BJ (cell line): ENCODE measurements around the gene NDUFB10. TPM values are rescaled to one million over a fixed set of nuclear protein-coding genes. Genes with fewer than 3 reads are reported as not detected.

ENCODE experiments used
- CTCF ChIA-PET: fragments of 350-600 bp; formaldehyde crosslinking; extraction: SDS; loops from one replicate; lab custom pipeline; 2021; ENCODE audit warnings: antibody characterized with exemption, inconsistent platforms; lab: Yijun Ruan, JAX
- POLR2A ChIA-PET: fragments of 300-600 bp; sonication (Branson Sonifier 250); formaldehyde crosslinking; extraction: SDS; loops from one replicate; lab custom pipeline; 2021; ENCODE audit warnings: antibody characterized with exemption; lab: Charles Lee
- DNase-seq: peaks from one replicate; pipeline ENCODE4 v3.0.0-alpha.2; 2011; ENCODE audit warnings: low read depth
- H3K27me3 ChIP-seq: 2 replicates; pipeline ENCODE4 v1.6.0; 2011; ENCODE audit warnings: low read length; ENCODE audit not compliant: control insufficient read depth, insufficient read depth
- H3K36me3 ChIP-seq: 2 replicates; pipeline ENCODE4 v1.5.1; 2011; ENCODE audit warnings: low read length; ENCODE audit not compliant: control insufficient read depth, insufficient read depth
- H3K4me3 ChIP-seq: 2 replicates; pipeline ENCODE4 v1.5.1; 2011; ENCODE audit warnings: low read depth, mild to moderate bottlenecking, control low read depth, low read length
- CTCF ChIP-seq: IDR thresholded peaks from 2 replicates; pipeline ENCODE4 v1.5.1; 2011; ENCODE audit warnings: low read depth, mild to moderate bottlenecking, control low read depth, inconsistent platforms, low read length, moderate library complexity; ENCODE audit not compliant: insufficient read depth
- polyA plus RNA-seq: library from polyadenylated mRNA; depleted of rRNA; stranded (reverse); fragments of >200 nt; gene quantifications from 2 replicates; pipeline ENCODE4 v1.2.3, GENCODE V29; 2011

The NDUFB10 gene
- polyA plus RNA-seq, 1 experiment, result 183 TPM

- Histone ChIP-seq H3K27me3 (peaks cover 2% of the 10 kb centered on the region; the same call in 1 of the 2 replicates), H3K4me3 (peak overlapping the region; percentile 29), H3K36me3 (peaks cover 15% of the 10 kb centered on the region)
- TF ChIP-seq CTCF, result no peak
- ChIA-PET CTCF (no interaction called here), POLR2A (no interaction called here)
- DNase-seq, result no peak
Observed at GRCh38 chr16:1990101-1990350, 30.7 kb downstream of the NDUFB10 start.

- Histone ChIP-seq H3K36me3 (peaks cover 15% of the 10 kb centered on the region), H3K4me3 (peak overlapping the region; percentile 29), H3K27me3 (peaks cover 2% of the 10 kb centered on the region; the same call in 1 of the 2 replicates)
- CTCF ChIA-PET, result no interaction called here
- DNase-seq, result no peak
- POLR2A ChIA-PET, result no interaction called here
- no peak for TF ChIP-seq CTCF
Observed at GRCh38 chr16:1990351-1991134, 31.2 kb downstream of the NDUFB10 start.

GRCh38 chr16:1991135-1991551 is 31.8 kb downstream of the NDUFB10 start:
- DNase-seq, result no peak
- POLR2A ChIA-PET, result no interaction called here
- Histone ChIP-seq H3K4me3 (no peak overlapping the region), H3K27me3 (peaks cover 2% of the 10 kb centered on the region; the same call in 1 of the 2 replicates), H3K36me3 (peaks cover 9% of the 10 kb centered on the region)
- CTCF ChIA-PET, result no interaction called here
- no peak for TF ChIP-seq CTCF

GRCh38 chr16:1991588-1991947 is 32.2 kb downstream of the NDUFB10 start:
- no peak for TF ChIP-seq CTCF
- H3K27me3 ChIP-seq, result peaks cover 2% of the 10 kb centered on the region; the same call in 1 of the 2 replicates
- ChIA-PET POLR2A (no interaction called here), CTCF (interaction anchor here (1.4 kb wide), 1 partner anchor 13 kb away, joined by 4 read pairs; no protein-coding TSS in a partner anchor)
- H3K36me3 ChIP-seq, result peaks cover 6% of the 10 kb centered on the region
- DNase-seq, result no peak
- peak overlapping the region; percentile 41 for H3K4me3 ChIP-seq

- POLR2A ChIA-PET, result interaction anchor here (0.6 kb wide), 1 partner anchor 209 kb away, joined by 3 read pairs; the partner anchor contains the start of gene NUBP2
- TF ChIP-seq CTCF, result no peak
- DNase-seq, result peak; percentile 20
- CTCF ChIA-PET, result interaction anchor here (0.6 to 1.4 kb wide), 2 partner anchors 10 to 12 kb away, joined by 3 to 4 read pairs; no protein-coding TSS in a partner anchor
- Histone ChIP-seq H3K27me3 (peaks cover 2% of the 10 kb centered on the region; the same call in 1 of the 2 replicates), H3K4me3 (peak overlapping the region; percentile 41), H3K36me3 (0 out of 2 replicates have a peak, but pooled peaks cover 1% of the 10 kb centered on the region)
Observed at GRCh38 chr16:1991948-1992703, 32.8 kb downstream of the NDUFB10 start.
